ENCODE measurements around the gene STX8.
"Not testable (repeated sequence)": the region's sequence is repeated elsewhere in the genome, so short reads cannot be mapped to it uniquely, and the experiment has no call there.

STX8 gene, protein sequence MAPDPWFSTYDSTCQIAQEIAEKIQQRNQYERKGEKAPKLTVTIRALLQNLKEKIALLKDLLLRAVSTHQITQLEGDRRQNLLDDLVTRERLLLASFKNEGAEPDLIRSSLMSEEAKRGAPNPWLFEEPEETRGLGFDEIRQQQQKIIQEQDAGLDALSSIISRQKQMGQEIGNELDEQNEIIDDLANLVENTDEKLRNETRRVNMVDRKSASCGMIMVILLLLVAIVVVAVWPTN

GRCh38 chr17:9575381-9576101 lies at the start of gene STX8:
Gene STX8 (minus strand): TSS chr17:9575820. CDS start chr17:9575808, 12 bp downstream.
- peak; percentile 68 to 77 (median 70) for DNase-seq (ENCODE audit: low read depth in 3 of 3)

DNA sequence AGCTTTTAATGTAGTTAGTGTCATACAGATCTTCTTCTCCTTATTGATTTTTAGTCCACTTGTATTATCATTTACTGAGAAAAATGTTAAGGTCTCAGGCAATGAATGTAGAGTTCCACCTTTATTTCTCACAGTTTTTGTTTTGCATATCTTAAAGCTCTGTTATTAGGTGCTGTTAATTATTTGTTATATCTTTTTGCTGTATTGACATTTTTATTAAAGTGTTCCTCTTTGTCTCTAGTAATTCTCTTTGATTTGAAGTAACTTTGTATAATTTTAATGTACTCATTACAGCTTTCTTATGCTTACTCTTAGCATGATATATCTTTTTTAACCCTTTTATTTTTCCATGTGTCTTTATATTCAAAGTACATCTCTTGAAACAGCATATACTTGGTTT lies 47.3 kb upstream of the STX8 start:
- DNase-seq (ENCODE audit: low read depth in 3 of 3), result no peak

DNA sequence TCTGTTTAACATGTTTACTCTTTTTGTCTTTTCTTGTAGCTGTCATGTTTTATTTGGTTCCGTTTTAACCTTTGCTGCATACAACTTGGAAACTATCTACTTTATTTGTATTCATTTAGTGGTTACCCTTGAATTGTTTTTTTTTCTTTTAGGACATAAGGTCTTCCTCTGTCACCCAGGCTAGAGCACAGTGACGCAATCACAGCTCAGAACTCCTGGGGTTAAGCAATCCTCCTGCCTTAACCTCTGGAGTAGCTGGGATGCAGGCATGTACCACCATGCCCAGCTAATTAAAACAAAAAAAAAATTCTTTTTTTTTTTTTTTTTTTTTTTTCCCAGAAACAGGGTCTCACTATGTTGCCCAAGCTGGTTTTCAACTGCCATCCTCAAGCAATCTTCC lies 39.9 kb upstream of the STX8 start:
- DNase-seq (ENCODE audit: low read depth in 3 of 3), result no peak

DNA sequence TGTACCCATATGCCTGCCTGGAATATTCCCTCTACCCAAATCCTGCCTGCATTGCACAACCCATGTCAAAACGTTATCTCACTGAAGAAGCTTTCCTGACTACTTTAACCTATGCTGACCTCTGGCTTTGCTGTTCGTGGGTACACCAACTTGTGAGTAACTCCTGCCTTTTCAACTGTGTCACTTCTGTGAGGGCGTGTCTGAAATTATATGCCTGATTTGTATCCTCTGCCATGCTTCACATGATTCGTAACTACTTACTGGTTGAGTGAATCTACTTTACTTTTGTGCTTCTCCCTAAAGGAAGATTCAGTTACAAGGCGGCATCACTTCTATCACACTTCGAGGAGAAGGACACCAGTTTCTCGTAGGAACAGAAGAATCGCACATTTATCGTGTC lies 36.4 kb upstream of the STX8 start:
- no peak for DNase-seq (ENCODE audit: low read depth in 3 of 3)

DNA sequence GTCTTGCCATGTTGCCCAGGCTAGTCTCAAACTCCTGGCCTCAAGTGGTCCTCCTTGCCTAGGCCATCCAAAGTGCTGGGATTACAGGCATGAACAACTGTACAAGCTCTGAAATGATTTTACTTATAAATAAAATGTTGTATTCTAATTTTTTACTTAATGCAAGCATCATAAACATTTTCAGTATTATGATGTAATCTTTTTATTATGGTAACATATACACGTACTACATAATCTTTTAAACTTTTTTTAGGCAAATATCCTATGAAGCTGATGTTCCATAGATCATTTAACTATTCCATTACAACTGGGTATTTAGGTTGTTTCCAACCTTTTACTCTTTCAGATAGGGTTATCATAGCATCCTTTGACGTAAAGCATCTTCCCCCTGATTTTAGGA lies 35.9 kb upstream of the STX8 start:
- DNase-seq (ENCODE audit: low read depth in 3 of 3), result no peak

DNA sequence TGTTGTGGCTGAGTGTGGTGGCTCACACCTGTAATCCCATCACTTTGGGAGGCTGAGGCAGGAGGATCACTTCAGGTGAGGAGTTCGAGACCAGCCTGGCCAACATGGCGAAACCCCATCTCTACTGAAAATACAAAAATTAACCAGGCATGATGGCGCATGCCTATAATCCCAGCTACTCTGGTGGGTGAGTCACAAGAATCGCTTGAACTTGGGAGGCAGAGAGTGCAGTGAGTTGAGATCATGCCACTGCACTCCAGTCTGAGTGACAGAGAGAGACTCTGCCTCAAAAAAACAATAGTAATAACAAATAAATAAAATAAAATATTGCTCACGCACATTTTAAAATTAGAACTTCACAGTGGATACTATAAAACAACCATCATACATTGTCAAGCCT lies 31.4 kb upstream of the STX8 start:
- DNase-seq (ENCODE audit: low read depth in 3 of 3), result not testable (repeated sequence)

DNA sequence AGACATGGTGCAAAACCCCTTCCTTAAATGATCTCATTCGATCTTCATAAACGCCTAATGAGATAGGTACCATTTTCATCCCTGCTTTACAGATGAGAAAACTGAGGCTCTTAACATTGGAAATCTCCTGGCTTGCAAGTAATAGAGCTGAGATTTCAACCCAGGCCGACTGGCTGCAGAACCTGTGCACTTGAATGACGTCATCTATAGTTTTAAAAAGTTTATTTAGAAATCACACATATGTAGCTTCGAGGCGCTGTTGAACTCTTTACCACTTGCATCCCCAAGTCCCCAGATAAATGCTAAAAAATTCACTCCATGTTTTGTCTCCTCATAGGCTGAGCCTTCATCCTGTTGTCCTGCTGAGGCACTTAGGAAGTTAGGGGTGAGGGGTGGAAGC lies 30.8 kb upstream of the STX8 start:
- no peak for DNase-seq (ENCODE audit: low read depth in 3 of 3)

GRCh38 chr17:9604583-9604982 lies 29.0 kb upstream of the STX8 start:
- DNase-seq (ENCODE audit: low read depth in 3 of 3), result not testable (repeated sequence)

DNA sequence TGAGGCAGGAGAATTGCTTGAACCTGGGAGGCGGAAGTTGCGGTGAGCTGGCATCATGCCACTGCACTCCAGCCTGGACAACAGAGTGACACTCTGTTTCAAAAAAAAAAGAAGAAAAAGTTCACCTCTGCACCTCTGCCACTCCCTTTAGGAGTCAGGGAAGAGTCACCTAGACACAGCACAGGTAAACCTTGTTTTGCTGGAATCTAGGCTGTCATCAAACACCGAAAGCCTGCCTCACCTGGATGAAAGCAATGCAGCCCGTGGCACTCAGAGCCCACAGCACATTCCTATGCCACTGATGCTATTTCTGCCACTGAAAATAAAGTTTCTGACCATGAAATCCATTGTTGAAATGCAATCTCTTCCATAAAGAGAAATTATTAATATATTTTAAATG lies 23.0 kb upstream of the STX8 start:
- no peak for DNase-seq (ENCODE audit: low read depth in 3 of 3)

DNA sequence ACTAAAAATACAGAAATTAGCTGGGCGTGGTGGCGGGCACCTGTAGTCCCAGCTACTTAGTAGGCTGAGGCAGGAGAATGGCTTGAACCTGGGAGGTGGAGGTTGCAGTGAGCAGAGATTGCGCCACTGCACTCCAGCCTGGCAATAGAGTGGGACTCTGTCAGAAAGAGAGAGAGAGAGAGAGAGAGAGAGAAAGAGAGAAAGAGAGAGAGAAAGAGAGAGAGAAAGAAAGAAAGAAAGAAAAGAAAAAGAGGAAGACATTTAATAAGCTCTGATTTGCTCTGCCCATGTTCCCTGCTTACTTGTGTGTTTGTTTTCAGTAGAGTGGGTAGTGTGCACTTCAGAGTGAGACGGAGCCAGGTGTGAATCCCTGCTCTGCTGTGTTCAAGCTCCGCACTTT lies 22.0 kb upstream of the STX8 start:
- not testable (repeated sequence) for DNase-seq (ENCODE audit: low read depth in 3 of 3)

- no peak for DNase-seq (ENCODE audit: low read depth in 3 of 3)
Observed at GRCh38 chr17:9594065-9594464, 18.4 kb upstream of the STX8 start.

- DNase-seq (ENCODE audit: low read depth in 3 of 3), result no peak
Observed at GRCh38 chr17:9587969-9588656, 12.5 kb upstream of the STX8 start.

DNA sequence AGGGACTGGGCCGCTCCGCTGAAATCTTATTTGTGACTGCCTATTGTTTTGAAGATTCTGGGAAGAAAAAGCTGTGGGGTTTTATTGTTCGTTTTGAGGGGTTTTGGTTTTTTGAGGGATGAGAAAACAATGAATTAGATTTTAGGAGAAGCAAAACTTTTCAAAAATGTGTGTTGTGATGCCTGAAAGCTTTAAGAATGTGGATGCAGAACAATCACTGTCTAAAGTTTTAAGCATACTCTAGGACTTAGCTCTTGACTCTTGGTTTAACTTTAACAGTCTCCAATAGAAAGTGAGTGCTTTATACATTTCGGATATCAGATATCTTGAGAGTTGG lies 1.7 kb upstream of the STX8 start:
- no peak for DNase-seq (ENCODE audit: low read depth in 3 of 3)

DNA sequence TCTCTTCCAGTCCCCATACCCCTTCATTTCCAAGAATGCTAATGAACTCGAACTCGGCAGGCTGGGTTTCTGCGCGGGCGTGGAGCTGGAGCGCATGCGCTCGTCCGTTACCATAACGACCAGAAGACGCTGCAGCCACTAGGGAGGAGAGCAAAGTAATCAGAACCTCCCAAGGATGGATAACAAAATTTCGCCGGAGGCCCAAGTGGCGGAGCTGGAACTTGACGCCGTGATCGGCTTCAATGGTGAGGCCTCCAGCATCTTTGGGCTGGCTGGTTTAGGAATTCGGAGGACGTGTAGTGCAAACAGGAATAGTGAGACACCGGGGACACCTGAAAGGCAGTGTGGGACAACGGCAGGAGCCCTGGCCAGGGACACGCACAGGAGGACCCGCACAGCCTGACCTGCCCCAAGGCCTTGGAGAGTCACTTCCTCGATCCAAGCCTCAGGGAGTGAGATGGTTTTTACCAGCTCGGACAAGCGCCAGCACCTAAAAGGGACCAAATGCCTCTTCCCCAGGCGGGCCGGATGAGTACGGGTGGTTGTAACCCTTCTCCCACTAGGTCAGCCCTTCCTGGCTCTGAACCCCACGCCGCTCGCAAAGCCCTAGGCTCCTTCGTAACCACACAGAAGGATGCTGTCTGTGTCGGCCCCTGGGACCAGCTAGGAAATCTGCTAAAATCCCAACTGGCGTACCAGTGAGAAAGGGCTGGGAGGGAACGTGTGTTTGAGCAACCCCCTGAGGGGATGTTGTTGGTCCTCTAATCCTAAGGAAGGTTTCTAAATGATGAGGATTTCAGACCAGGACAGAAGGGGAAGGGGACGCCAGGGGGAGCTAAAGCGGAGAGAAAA lies 1.1 kb upstream of the STX8 start, which contains the start of gene CFAP52:
Gene CFAP52 (plus strand): TSS at position 122 of the 852 bp plus-strand sequence. CDS start 54 bp downstream, at position 176.
- peak; percentile 58 to 67 (median 66) for DNase-seq (ENCODE audit: low read depth in 3 of 3)

DNA sequence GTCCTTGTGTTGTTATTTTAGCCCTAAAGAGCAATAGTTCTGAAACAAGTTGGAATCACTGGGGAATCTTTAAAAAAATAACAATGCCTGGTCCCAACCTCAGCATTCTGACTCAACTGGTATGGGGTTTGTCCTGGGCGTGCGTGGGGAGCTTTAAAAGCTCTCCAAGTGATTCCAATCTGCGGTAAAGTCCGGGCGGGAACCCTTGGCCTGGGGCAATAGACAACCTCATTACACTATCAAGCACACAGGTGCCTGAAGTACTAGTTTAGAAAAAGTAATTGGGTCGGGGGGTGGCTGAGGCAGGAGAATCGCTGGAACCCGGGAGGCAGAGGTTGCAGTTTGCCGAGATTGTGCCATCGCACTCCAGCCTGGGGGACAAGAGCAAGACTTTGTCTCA lies 4.4 kb downstream of the STX8 start:
- no peak for DNase-seq (ENCODE audit: low read depth in 3 of 3)

- DNase-seq (ENCODE audit: low read depth in 3 of 3), result no peak
Observed at GRCh38 chr17:9568957-9569588, 6.5 kb downstream of the STX8 start.

DNA sequence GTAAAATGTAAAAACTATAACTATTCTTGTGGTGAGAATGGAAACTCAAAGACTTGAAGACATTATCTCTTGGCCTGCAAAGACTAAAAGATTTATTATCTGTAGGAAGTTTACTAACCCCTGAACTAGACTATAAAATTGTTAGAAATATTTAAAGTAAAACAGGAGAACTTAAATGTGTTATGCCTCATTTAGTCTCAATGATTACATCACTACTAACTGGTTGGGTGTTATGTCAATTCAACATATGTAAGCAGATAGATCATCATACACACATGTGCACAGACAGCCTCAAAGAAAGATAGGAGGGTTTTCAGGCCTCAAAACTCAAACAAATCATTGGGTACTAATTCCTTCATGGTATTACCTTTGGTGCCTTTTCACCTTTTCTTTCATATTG lies 7.6 kb downstream of the STX8 start:
- no peak for DNase-seq (ENCODE audit: low read depth in 3 of 3)

- DNase-seq (ENCODE audit: low read depth in 3 of 3), result not testable (repeated sequence)
Observed at GRCh38 chr17:9566739-9567138, 8.9 kb downstream of the STX8 start.

DNA sequence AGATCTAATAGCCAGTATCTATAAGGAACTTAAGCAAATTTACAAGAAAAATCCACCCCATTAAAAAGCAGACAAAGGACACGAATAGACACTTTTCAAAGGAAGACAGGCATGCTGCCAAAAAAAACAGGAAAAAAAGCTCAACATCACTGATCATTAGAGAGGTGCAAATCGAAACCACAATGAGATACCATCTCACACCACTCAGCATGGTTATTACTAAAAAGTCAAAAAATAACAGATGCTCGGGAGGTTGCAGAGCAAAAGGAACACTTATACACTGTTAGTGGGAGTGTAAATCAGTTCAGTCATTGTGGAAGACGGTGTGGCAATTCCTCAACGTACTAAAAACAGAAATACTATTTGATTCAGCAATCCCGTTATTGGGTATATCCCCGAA lies 9.6 kb downstream of the STX8 start:
- DNase-seq (ENCODE audit: low read depth in 3 of 3), result no peak

DNA sequence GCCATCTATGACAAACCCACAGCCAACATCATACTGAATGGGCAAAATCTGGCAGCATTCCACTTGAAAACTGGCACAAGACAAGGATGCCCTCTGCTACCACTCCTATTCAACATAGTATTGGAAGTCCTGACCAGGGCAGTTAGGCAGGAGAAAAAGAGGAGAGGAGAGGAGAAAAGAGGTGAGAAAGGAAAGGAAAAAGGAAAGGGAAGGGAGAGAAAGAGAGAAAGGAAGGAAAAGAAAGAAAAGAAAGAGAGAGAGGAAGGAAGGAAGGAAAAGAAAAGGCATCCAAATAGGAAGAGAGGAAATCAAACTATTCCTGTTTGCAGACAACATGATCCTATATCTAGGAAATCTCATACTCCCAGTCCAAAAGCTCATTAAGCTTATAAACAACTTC lies 11.5 kb downstream of the STX8 start:
- DNase-seq (ENCODE audit: low read depth in 3 of 3), result no peak

DNA sequence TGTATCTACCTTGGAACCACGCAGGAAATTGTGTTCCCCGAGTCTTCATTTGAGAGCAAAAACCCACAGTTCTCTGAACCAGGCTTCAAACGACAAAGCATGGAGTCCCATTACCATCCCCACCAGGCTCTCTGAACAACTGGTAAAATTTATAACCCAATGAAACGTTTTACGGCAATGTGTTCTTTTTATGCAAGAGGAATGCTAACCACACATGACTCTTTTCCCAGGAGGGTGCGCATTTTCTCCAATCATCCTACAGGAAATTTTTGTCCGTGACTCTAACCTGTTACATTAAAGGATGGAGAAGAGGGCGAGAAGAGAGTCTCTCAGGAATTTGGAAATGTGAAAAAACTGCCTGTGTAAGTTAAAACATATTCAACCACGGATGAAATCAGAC lies 17.8 kb downstream of the STX8 start:
- DNase-seq (ENCODE audit: low read depth in 3 of 3), result no peak
